ENCODE results near the gene LTBP3.

LTBP3 gene

GRCh38 chr11:65536412-65537295, 21.5 kb downstream of the LTBP3 start:
- POLR2A ChIA-PET, result interaction anchor here (0.7 to 1.9 kb wide), 6 partner anchors 10 to 120 kb away, joined by 3 to 5 read pairs (median 4); partner anchors contain the start of gene SCYL1
- DNase-seq (ENCODE audit: extremely low spot score), result no peak
- CTCF ChIA-PET, result interaction anchor here (1.3 to 1.4 kb wide), 3 partner anchors 15 to 121 kb away, joined by 3 to 5 read pairs (median 4); partner anchors contain the start of gene ZNRD2
- no peak for TF ChIP-seq SP1 (IDR thresholded peaks at IDR 0.05)
- TF ChIP-seq SUZ12 (IDR thresholded peaks at IDR 0.05), result no peak
- TF ChIP-seq LEF1 (IDR thresholded peaks at IDR 0.05; ENCODE audit: borderline replicate concordance), result no peak
- TF ChIP-seq HDGF (IDR thresholded peaks at IDR 0.05; ENCODE audit: borderline replicate concordance), result no peak
- no peak for TF ChIP-seq FOXM1 (IDR thresholded peaks at IDR 0.05; ENCODE audit: borderline replicate concordance)
- TF ChIP-seq CTBP1 (IDR thresholded peaks at IDR 0.05; ENCODE audit: borderline replicate concordance), result no peak
- no peak for TF ChIP-seq TARDBP (IDR thresholded peaks at IDR 0.05)
- TF ChIP-seq BHLHE40 (IDR thresholded peaks at IDR 0.05; ENCODE audit: borderline replicate concordance), result no peak
- no peak for TF ChIP-seq PKNOX1 (IDR thresholded peaks at IDR 0.05)
- TF ChIP-seq FOXA1 (IDR thresholded peaks at IDR 0.05), result no peak
- TF ChIP-seq ZNF384 (IDR thresholded peaks at IDR 0.05), result no peak
- TF ChIP-seq L3MBTL2 (conservative IDR thresholded peaks at IDR 0.05), result no peak
- no peak for TF ChIP-seq FOXK2 (IDR thresholded peaks at IDR 0.05)
- TF ChIP-seq ELF4 (IDR thresholded peaks at IDR 0.05), result no peak
- TF ChIP-seq NFRKB (IDR thresholded peaks at IDR 0.05), result no peak
- TF ChIP-seq ARNT (IDR thresholded peaks at IDR 0.05), result no peak

- DNase-seq (ENCODE audit: extremely low spot score), result no peak
- TF ChIP-seq BHLHE40 (IDR thresholded peaks at IDR 0.05; ENCODE audit: borderline replicate concordance) (no peak), FOXM1 (IDR thresholded peaks at IDR 0.05; ENCODE audit: borderline replicate concordance) (no peak), ZNF384 (IDR thresholded peaks at IDR 0.05) (no peak), L3MBTL2 (conservative IDR thresholded peaks at IDR 0.05) (no peak), PKNOX1 (IDR thresholded peaks at IDR 0.05) (no peak), SP1 (IDR thresholded peaks at IDR 0.05) (no peak), ELF4 (IDR thresholded peaks at IDR 0.05) (no peak), LEF1 (IDR thresholded peaks at IDR 0.05; ENCODE audit: borderline replicate concordance) (no peak)
- ChIA-PET POLR2A (interaction anchor here (1.2 kb wide), 1 partner anchor 33 kb away, joined by 3 read pairs; no protein-coding TSS in a partner anchor), CTCF (interaction anchor here (0.5 kb wide), 1 partner anchor 260 kb away, joined by 3 read pairs; no protein-coding TSS in a partner anchor)
These were observed 23.1 kb downstream of the LTBP3 start for GRCh38 chr11:65535102-65535501.

- no peak for TF ChIP-seq ARNT (IDR thresholded peaks at IDR 0.05)
- TF ChIP-seq NFRKB (IDR thresholded peaks at IDR 0.05), result no peak
- TF ChIP-seq HDGF (IDR thresholded peaks at IDR 0.05; ENCODE audit: borderline replicate concordance), result no peak
- TF ChIP-seq FOXA1 (IDR thresholded peaks at IDR 0.05), result no peak
- no peak for TF ChIP-seq TARDBP (IDR thresholded peaks at IDR 0.05)
- no peak for TF ChIP-seq FOXM1 (IDR thresholded peaks at IDR 0.05; ENCODE audit: borderline replicate concordance)
- TF ChIP-seq LEF1 (IDR thresholded peaks at IDR 0.05; ENCODE audit: borderline replicate concordance), result no peak
- no peak for TF ChIP-seq SP1 (IDR thresholded peaks at IDR 0.05)
- TF ChIP-seq ZNF384 (IDR thresholded peaks at IDR 0.05), result no peak
- no peak for TF ChIP-seq CTBP1 (IDR thresholded peaks at IDR 0.05; ENCODE audit: borderline replicate concordance)
- no peak for TF ChIP-seq SUZ12 (IDR thresholded peaks at IDR 0.05)
- no peak for TF ChIP-seq ELF4 (IDR thresholded peaks at IDR 0.05)
- no peak for TF ChIP-seq BHLHE40 (IDR thresholded peaks at IDR 0.05; ENCODE audit: borderline replicate concordance)
- TF ChIP-seq FOXK2 (IDR thresholded peaks at IDR 0.05), result no peak
- no peak for TF ChIP-seq L3MBTL2 (conservative IDR thresholded peaks at IDR 0.05)
- TF ChIP-seq PKNOX1 (IDR thresholded peaks at IDR 0.05), result no peak
- no peak for DNase-seq (ENCODE audit: extremely low spot score)
- POLR2A ChIA-PET, result interaction anchor here (1.1 kb wide), 1 partner anchor 33 kb away, joined by 3 read pairs; the partner anchor contains the start of gene MALAT1
- CTCF ChIA-PET, result no interaction called here
These were observed 25.6 kb downstream of the LTBP3 start for GRCh38 chr11:65532388-65533064.

GRCh38 chr11:65530157-65530496, 28.0 kb downstream of the LTBP3 start:
- TF ChIP-seq L3MBTL2 (conservative IDR thresholded peaks at IDR 0.05) (no peak), ZNF384 (IDR thresholded peaks at IDR 0.05) (no peak), HDGF (IDR thresholded peaks at IDR 0.05; ENCODE audit: borderline replicate concordance) (no peak), LEF1 (IDR thresholded peaks at IDR 0.05; ENCODE audit: borderline replicate concordance) (no peak), FOXA1 (IDR thresholded peaks at IDR 0.05) (no peak), ELF4 (IDR thresholded peaks at IDR 0.05) (no peak), ARNT (IDR thresholded peaks at IDR 0.05) (no peak), SP1 (IDR thresholded peaks at IDR 0.05) (no peak), TARDBP (IDR thresholded peaks at IDR 0.05) (no peak), BHLHE40 (IDR thresholded peaks at IDR 0.05; ENCODE audit: borderline replicate concordance) (no peak), NFRKB (IDR thresholded peaks at IDR 0.05) (no peak), SUZ12 (IDR thresholded peaks at IDR 0.05) (no peak), PKNOX1 (IDR thresholded peaks at IDR 0.05) (no peak), CTBP1 (IDR thresholded peaks at IDR 0.05; ENCODE audit: borderline replicate concordance) (no peak), FOXK2 (IDR thresholded peaks at IDR 0.05) (no peak)
- DNase-seq (ENCODE audit: extremely low spot score), result no peak
- POLR2A ChIA-PET, result interaction anchor here (1.1 kb wide), 1 partner anchor 59 kb away, joined by 3 read pairs; no protein-coding TSS in a partner anchor
- CTCF ChIA-PET, result interaction anchor here (0.9 kb wide), 1 partner anchor 11 kb away, joined by 3 read pairs; no protein-coding TSS in a partner anchor

Measured in HEK293T (cell line).